ENCODE measurements around the gene UGGT2.

UGGT2 gene

GRCh38 chr13:95921485-95921884, 131.7 kb downstream of the UGGT2 start:
- DNase-seq (ENCODE audit: low read depth): peak; percentile 6
- no peak overlapping the region for H3K4me3 ChIP-seq (ENCODE audit: low read depth, low read length)
- TF ChIP-seq CTCF (IDR thresholded peaks at IDR 0.05; ENCODE audit: insufficient read depth, low read depth, low read length, missing control alignments): no peak

GRCh38 chr13:95920485-95920884, 132.7 kb downstream of the UGGT2 start:
- no peak overlapping the region for H3K4me3 ChIP-seq (ENCODE audit: low read depth, low read length)
- no peak for TF ChIP-seq CTCF (IDR thresholded peaks at IDR 0.05; ENCODE audit: insufficient read depth, low read depth, low read length, missing control alignments)
- DNase-seq (ENCODE audit: low read depth): no peak

- no peak for TF ChIP-seq CTCF (IDR thresholded peaks at IDR 0.05; ENCODE audit: insufficient read depth, low read depth, low read length, missing control alignments)
- DNase-seq (ENCODE audit: low read depth): no peak
- no peak overlapping the region for H3K4me3 ChIP-seq (ENCODE audit: low read depth, low read length)
These were observed 134.3 kb downstream of the UGGT2 start for GRCh38 chr13:95918860-95919259.

- no peak for TF ChIP-seq CTCF (IDR thresholded peaks at IDR 0.05; ENCODE audit: insufficient read depth, low read depth, low read length, missing control alignments)
- no peak for DNase-seq (ENCODE audit: low read depth)
These were observed 138.2 kb downstream of the UGGT2 start for GRCh38 chr13:95914991-95915501.

GRCh38 chr13:95906999-95907398, 146.2 kb downstream of the UGGT2 start:
- no peak for TF ChIP-seq CTCF (IDR thresholded peaks at IDR 0.05; ENCODE audit: insufficient read depth, low read depth, low read length, missing control alignments)
- no peak overlapping the region for H3K4me3 ChIP-seq (ENCODE audit: low read depth, low read length)

More at GRCh38 chr13:95914991-95915501, 138.2 kb downstream of the UGGT2 start:
- H3K4me3 ChIP-seq (ENCODE audit: low read depth, low read length): no peak overlapping the region

GRCh38 chr13:95903569-95903968, 149.6 kb downstream of the UGGT2 start:
- DNase-seq (ENCODE audit: low read depth): no peak
- no peak overlapping the region for H3K4me3 ChIP-seq (ENCODE audit: low read depth, low read length)
- TF ChIP-seq CTCF (IDR thresholded peaks at IDR 0.05; ENCODE audit: insufficient read depth, low read depth, low read length, missing control alignments): no peak

More at GRCh38 chr13:95906999-95907398, 146.2 kb downstream of the UGGT2 start:
- no peak for DNase-seq (ENCODE audit: low read depth)

- no peak for TF ChIP-seq CTCF (IDR thresholded peaks at IDR 0.05; ENCODE audit: insufficient read depth, low read depth, low read length, missing control alignments)
- H3K4me3 ChIP-seq (ENCODE audit: low read depth, low read length): no peak overlapping the region
- DNase-seq (ENCODE audit: low read depth): no peak
These were observed 150.5 kb downstream of the UGGT2 start for GRCh38 chr13:95902741-95903140.

Measured in GM12865 (cell line).